HCT116 (cell line): ENCODE results near the gene TMEM219. TPM values are rescaled to one million over a fixed set of nuclear protein-coding genes. Genes with fewer than 3 reads are reported as not detected.
"Not testable (repeated sequence)": the region's sequence is repeated elsewhere in the genome, so short reads cannot be mapped to it uniquely, and the experiment has no call there.

Source experiments
- ATAC-seq: fragments of 200-7000 bp; cut with Tn5 transposase; 2 replicates; pipeline ENCODE4 v1.9.1; 2020; ENCODE audit warnings: mild to moderate bottlenecking, moderate library complexity
- BruUV-seq: library from RNA; stranded (reverse); fragments of 400-500 nt; replicated peaks from 2 replicates; lab custom pipeline; 2021; lab: Mats Ljungman, UMichigan
- CTCF ChIA-PET: fragments of 300-600 bp; sonication (Branson Sonifier 250); formaldehyde crosslinking; loops from one replicate; lab custom pipeline; 2021; ENCODE audit warnings: antibody characterized with exemption; lab: Charles Lee
- POLR2A ChIA-PET: fragments of 300-600, 350-600 bp; sonication (Branson Sonifier 250); formaldehyde crosslinking; loops from one replicate; lab custom pipeline; 2021; ENCODE audit warnings: antibody characterized with exemption; lab: Charles Lee
- RAD21 ChIA-PET, 2 experiments: fragments of 300-600 bp; sonication (Branson Sonifier 250); formaldehyde crosslinking; loops; one replicate each; lab custom pipeline; 2023; ENCODE audit warnings: low total read pairs in 2 of 2; ENCODE audit not compliant: uncharacterized antibody in 2 of 2, unreplicated experiment in 2 of 2, low non-redundant PET in 1 of 2; lab: Charles Lee
- DNase-seq: peaks from one replicate; pipeline ENCODE4 v3.0.0-alpha.2; 2010; ENCODE audit warnings: low read depth, low spot score
- H2AFZ ChIP-seq: fragments of 200-600 bp; shearing (Covaris generic), sonication (generic); 2 replicates; pipeline ENCODE4 v1.6.1; 2017; ENCODE audit warnings: low read depth, mixed run types, mixed read lengths, antibody characterized with exemption, low read length; ENCODE audit not compliant: poor library complexity, severe bottlenecking
- H3K27ac ChIP-seq: 2 replicates; pipeline ENCODE4 v1.5.1; 2012; ENCODE audit warnings: low read depth, low read length
- H3K27me3 ChIP-seq: fragments of 200-600 bp; sonication (generic); 2 replicates; pipeline ENCODE4 v1.6.1; 2016; ENCODE audit warnings: mixed run types, low read length, mixed read lengths; ENCODE audit not compliant: insufficient read depth
- H3K36me3 ChIP-seq, 2 experiments: fragments of 200-500 bp in 1 of 2; fragments of 200-600 bp in 1 of 2; sonication (Bioruptor generic) in 1 of 2; sonication (generic) in 1 of 2; 2 replicates each; pipeline versions ENCODE4 v1.5.1 to v1.6.1; 2014 to 2016; ENCODE audit warnings: low read length in 2 of 2, inconsistent platforms in 1 of 2, mixed read lengths in 1 of 2, mixed run types in 1 of 2; ENCODE audit not compliant: insufficient read depth in 2 of 2, control insufficient read depth in 1 of 2
- H3K4me1 ChIP-seq, 2 experiments: fragments of 200-600 bp in 1 of 2; sonication (generic) in 1 of 2; 2 replicates each; pipeline versions ENCODE4 v1.5.1 to v1.6.1; 2012 to 2017; ENCODE audit warnings: low read length in 2 of 2, inconsistent platforms in 1 of 2, mild to moderate bottlenecking in 1 of 2, mixed read lengths in 1 of 2, mixed run types in 1 of 2, moderate library complexity in 1 of 2; ENCODE audit not compliant: insufficient read depth in 2 of 2, control insufficient read depth in 1 of 2
- H3K4me2 ChIP-seq: fragments of 200-600 bp; sonication (generic); 2 replicates; pipeline ENCODE4 v1.6.1; 2017; ENCODE audit warnings: mixed run types, low read length, mixed read lengths
- H3K4me3 ChIP-seq, 2 experiments: fragments of 200-600 bp in 1 of 2; sonication (generic) in 1 of 2; replicated peaks in 1 of 2; 2 replicates each; pipeline ENCODE4 v1.5.1; 2011 to 2016; ENCODE audit warnings: low read length in 2 of 2, control low read depth in 1 of 2, low read depth in 1 of 2, mild to moderate bottlenecking in 1 of 2, mixed read lengths in 1 of 2, mixed run types in 1 of 2
- H3K79me2 ChIP-seq: fragments of 200-600 bp; sonication (generic); 2 replicates; pipeline ENCODE4 v1.6.1; 2017; ENCODE audit warnings: mild to moderate bottlenecking, mixed run types, low read length, moderate library complexity, mixed read lengths; ENCODE audit not compliant: insufficient read depth
- H3K9ac ChIP-seq: fragments of 200-600 bp; sonication (generic); 2 replicates; pipeline ENCODE4 v1.6.1; 2016; ENCODE audit warnings: low read length, mixed read lengths
- H3K9me2 ChIP-seq: fragments of 200-600 bp; sonication (generic), shearing (Covaris generic); 2 replicates; pipeline ENCODE4 v1.6.1; 2017; ENCODE audit warnings: mixed run types, mild to moderate bottlenecking, moderate library complexity; ENCODE audit not compliant: insufficient read depth
- H3K9me3 ChIP-seq, 2 experiments: fragments of 200-500 bp in 1 of 2; fragments of 200-600 bp in 1 of 2; sonication (Bioruptor generic) in 1 of 2; sonication (generic) in 1 of 2; 2 replicates each; pipeline ENCODE4 v1.6.1; 2014 to 2017; ENCODE audit warnings: low read length in 2 of 2, mixed read lengths in 2 of 2, inconsistent platforms in 1 of 2, low read depth in 1 of 2, mild to moderate bottlenecking in 1 of 2, mixed run types in 1 of 2, moderate library complexity in 1 of 2; ENCODE audit not compliant: control insufficient read depth in 1 of 2, insufficient read depth in 1 of 2
- H4K20me1 ChIP-seq: fragments of 200-600 bp; sonication (generic), shearing (Covaris generic); 2 replicates; pipeline ENCODE4 v1.6.1; 2017; ENCODE audit warnings: mixed run types, mild to moderate bottlenecking, moderate library complexity; ENCODE audit not compliant: insufficient read depth
- ATF3 ChIP-seq: IDR thresholded peaks from 2 replicates; pipeline ENCODE4 v1.6.1; 2012
- CEBPB ChIP-seq: IDR thresholded peaks from 2 replicates; pipeline ENCODE4 v1.6.1; 2012; ENCODE audit warnings: low read depth
- POLR2AphosphoS5 ChIP-seq: IDR thresholded peaks from 2 replicates; pipeline ENCODE4 v1.6.1; 2011; ENCODE audit warnings: mild to moderate bottlenecking, low read depth, low read length, moderate library complexity
- REST ChIP-seq: IDR thresholded peaks from 2 replicates; pipeline ENCODE4 v1.6.1; 2012; ENCODE audit warnings: low read depth
- SP1 ChIP-seq: IDR thresholded peaks from 2 replicates; pipeline ENCODE4 v1.6.1; 2012; ENCODE audit warnings: low read depth
- TCF7L2 ChIP-seq: IDR thresholded peaks from 2 replicates; pipeline ENCODE4 v1.7.0; 2011; ENCODE audit warnings: borderline replicate concordance, inconsistent platforms; ENCODE audit not compliant: insufficient read depth, insufficient read length; ENCODE audit errors: extremely low read depth
- YY1 ChIP-seq: IDR thresholded peaks from 2 replicates; pipeline ENCODE4 v1.6.1; 2011; ENCODE audit warnings: low read length, low read depth, moderate library complexity, mild to moderate bottlenecking; ENCODE audit not compliant: insufficient replicate concordance; ENCODE audit errors: extremely low read depth
- intact Hi-C: fragments of 100-400 bp; cut with micrococcal nuclease; formaldehyde crosslinking; loops from 2 replicates; pipeline ENCODE4 v1.10.0; 2022
- total RNA-seq: library from RNA; stranded (reverse); gene quantifications from one replicate; pipeline ENCODE4 v1.2.1, GENCODE V29; 2021; ENCODE audit not compliant: unreplicated experiment

The TMEM219 gene
- total RNA-seq, 1 experiment from 2014 or later = 75.5 TPM

GRCh38 chr16:29958756-29959155 is 3.1 kb upstream of the TMEM219 start:
- POLR2A ChIA-PET = no interaction called here
- Histone ChIP-seq H3K4me2 (no peak overlapping the region), H3K9ac (no peak overlapping the region), H3K4me3 (no peak overlapping the region), H3K9me3 (no peaks in the 10 kb centered on the region), H4K20me1 (no peaks in the 10 kb centered on the region), H3K9me2 (no peaks in the 10 kb centered on the region), H3K4me1 (peaks cover 11 to 24% of the 10 kb centered on the region in 2 experiments), H2AFZ (no peak overlapping the region), H3K27ac (no peak overlapping the region), H3K79me2 (no peaks in the 10 kb centered on the region), H3K36me3 (no peaks in the 10 kb centered on the region), H3K27me3 (no peaks in the 10 kb centered on the region)
- intact Hi-C loops = no loop called here
- no peak for TF ChIP-seq SP1
- CTCF ChIA-PET = interaction anchor here (0.7 kb wide), 1 partner anchor 44 kb away, joined by 3 read pairs; no protein-coding TSS in a partner anchor
- no TSS peak for BruUV-seq
- no peak for ATAC-seq
- DNase-seq = no peak
- RAD21 ChIA-PET = no interaction called here

- no peak for TF ChIP-seq YY1
- TF ChIP-seq CEBPB = no peak
- TF ChIP-seq REST = no peak
- TF ChIP-seq ATF3 = no peak
- no peak for TF ChIP-seq TCF7L2
- TF ChIP-seq POLR2AphosphoS5 = no peak
- no peaks in the 10 kb centered on the region for H3K36me3 ChIP-seq
- H3K79me2 ChIP-seq = no peaks in the 10 kb centered on the region
- H4K20me1 ChIP-seq = no peaks in the 10 kb centered on the region
- no peak overlapping the region for H3K9ac ChIP-seq
- intact Hi-C loops = no loop called here
- ChIA-PET POLR2A (no interaction called here), CTCF (interaction anchor here (0.6 kb wide), 1 partner anchor 144 kb away, joined by 3 read pairs; no protein-coding TSS in a partner anchor), RAD21 (no interaction called here)
- H3K4me3 ChIP-seq = no peak overlapping the region
- ATAC-seq = no peak
- H3K27me3 ChIP-seq = no peaks in the 10 kb centered on the region
- no peaks in the 10 kb centered on the region for H3K9me3 ChIP-seq
- DNase-seq = no peak
- no peak overlapping the region for H3K27ac ChIP-seq
- H3K9me2 ChIP-seq = no peaks in the 10 kb centered on the region
- no peak overlapping the region for H3K4me2 ChIP-seq
- peaks cover 11 to 24% of the 10 kb centered on the region in 2 experiments for H3K4me1 ChIP-seq
- no peak overlapping the region for H2AFZ ChIP-seq
- BruUV-seq = no TSS peak
Measured at GRCh38 chr16:29959293-29959692, 2.6 kb upstream of the TMEM219 start.

GRCh38 chr16:29959821-29960220 is 2.1 kb upstream of the TMEM219 start:
- peaks cover 11 to 24% of the 10 kb centered on the region in 2 experiments for H3K4me1 ChIP-seq
- H3K79me2 ChIP-seq, H3K9me3 ChIP-seq, H3K36me3 ChIP-seq, RAD21 ChIA-PET, BruUV-seq, intact Hi-C loops, H3K9ac ChIP-seq, H3K27ac ChIP-seq, DNase-seq, H3K27me3 ChIP-seq, H3K4me2 ChIP-seq, H4K20me1 ChIP-seq, H2AFZ ChIP-seq, ATAC-seq, H3K9me2 ChIP-seq, H3K4me3 ChIP-seq: not testable (repeated sequence)
- POLR2A ChIA-PET = interaction anchor here (2.4 to 4.2 kb wide), 2 partner anchors 14 to 15 kb away, joined by 15 to 18 read pairs; partner anchors contain the start of gene TAOK2
- CTCF ChIA-PET = interaction anchor here (0.6 kb wide), 1 partner anchor 144 kb away, joined by 3 read pairs; no protein-coding TSS in a partner anchor
